SK-N-SH treated with all-trans-retinoic acid at 6 μM for 48 hours (cell line): Measurements from ENCODE around the gene IL1RN.

Experiments used
- ATAC-seq: fragments of 200-7000 bp; cut with Tn5 transposase; 3 replicates; pipeline ENCODE4 v1.9.1; 2020; ENCODE audit warnings: mild to moderate bottlenecking, moderate library complexity
- ARNTL ChIP-seq: fragments of 450-650 bp; formaldehyde crosslinking; IDR thresholded peaks from 2 replicates; pipeline ENCODE4 v1.5.0; 2020; ENCODE audit warnings: low read depth, mild to moderate bottlenecking, moderate library complexity, borderline replicate concordance
- BACH2 ChIP-seq: fragments of 250-450 bp; sonication (Bioruptor Pico); IDR thresholded peaks from 2 replicates; pipeline ENCODE4 v1.9.0; 2021; ENCODE audit warnings: mild to moderate bottlenecking, borderline replicate concordance
- CSDC2 ChIP-seq: fragments of 250-450 bp; sonication (Bioruptor Pico); IDR thresholded peaks from 2 replicates; pipeline ENCODE4 v1.5.0; 2020; ENCODE audit warnings: mild to moderate bottlenecking, moderate library complexity
- ESRRG ChIP-seq: fragments of 250-450 bp; sonication (Bioruptor Pico); IDR thresholded peaks from 2 replicates; pipeline ENCODE4 v1.6.1; 2021; ENCODE audit warnings: mild to moderate bottlenecking
- GLIS3 ChIP-seq: fragments of 250-450 bp; sonication (Bioruptor Pico); IDR thresholded peaks from 2 replicates; pipeline ENCODE4 v1.5.0; 2020; ENCODE audit warnings: mild to moderate bottlenecking, moderate library complexity
- ISL1 ChIP-seq: fragments of 250-450 bp; sonication (Bioruptor Pico); IDR thresholded peaks from 2 replicates; pipeline ENCODE4 v2.1.2; 2022; ENCODE audit warnings: mild to moderate bottlenecking, moderate library complexity
- OSR1 ChIP-seq: fragments of 250-450 bp; sonication (Bioruptor Pico); IDR thresholded peaks from 2 replicates; pipeline ENCODE4 v1.8.0; 2022; ENCODE audit warnings: moderate library complexity, mild to moderate bottlenecking, inconsistent platforms
- PPARA ChIP-seq: fragments of 250-450 bp; sonication (Bioruptor Pico); IDR thresholded peaks from 2 replicates; pipeline ENCODE4 v1.5.0; 2020; ENCODE audit warnings: mild to moderate bottlenecking, borderline replicate concordance
- RARB ChIP-seq: fragments of 250-450 bp; sonication (Bioruptor Pico); IDR thresholded peaks from 2 replicates; pipeline ENCODE4 v1.8.0; 2021; ENCODE audit warnings: mild to moderate bottlenecking, moderate library complexity
- SNAI2 ChIP-seq: fragments of 250-450 bp; sonication (Bioruptor Pico); IDR thresholded peaks from 2 replicates; pipeline ENCODE4 v1.5.0; 2020; ENCODE audit warnings: mild to moderate bottlenecking, moderate library complexity
- TCF4 ChIP-seq: fragments of 250-450 bp; sonication (Bioruptor Pico); IDR thresholded peaks from 2 replicates; pipeline ENCODE4 v1.8.0; 2021; ENCODE audit warnings: mild to moderate bottlenecking, moderate library complexity, borderline replicate concordance
- TOX ChIP-seq: fragments of 250-450 bp; sonication (Bioruptor Pico); IDR thresholded peaks from 2 replicates; pipeline ENCODE4 v1.8.0; 2021; ENCODE audit warnings: mild to moderate bottlenecking, moderate library complexity, borderline replicate concordance
- ZC3H10 ChIP-seq: fragments of 250-450 bp; sonication (Bioruptor Pico); IDR thresholded peaks from 2 replicates; pipeline ENCODE4 v1.5.1; 2021; ENCODE audit warnings: mild to moderate bottlenecking, moderate library complexity
- ZFP30 ChIP-seq: fragments of 450-650 bp; formaldehyde crosslinking; IDR thresholded peaks from 2 replicates; pipeline ENCODE4 v1.5.0; 2022; ENCODE audit warnings: mild to moderate bottlenecking, moderate library complexity
- ZNF565 ChIP-seq: fragments of 450-650 bp; formaldehyde crosslinking; conservative IDR thresholded peaks from 2 replicates; pipeline ENCODE4 v1.5.0; 2020; ENCODE audit warnings: low read depth, mild to moderate bottlenecking, moderate library complexity
- ZNF8 ChIP-seq: fragments of 450-650 bp; formaldehyde crosslinking; IDR thresholded peaks from 2 replicates; pipeline ENCODE4 v1.5.0; 2020; ENCODE audit warnings: mild to moderate bottlenecking, moderate library complexity
- TF ChIP-seq, protein P1 (sequence below): fragments of 250-450 bp; sonication (Bioruptor Pico); IDR thresholded peaks from 2 replicates; pipeline ENCODE4 v1.5.1; 2020; ENCODE audit warnings: low read depth, mild to moderate bottlenecking, moderate library complexity
- TF ChIP-seq, protein P2 (sequence below): fragments of 250-450 bp; sonication (Bioruptor Pico); IDR thresholded peaks from 2 replicates; pipeline ENCODE4 v1.5.0; 2020; ENCODE audit warnings: mild to moderate bottlenecking, moderate library complexity
- TF ChIP-seq, protein P3 (sequence below): fragments of 250-450 bp; sonication (Bioruptor Pico); IDR thresholded peaks from 2 replicates; pipeline ENCODE4 v1.8.0; 2021; ENCODE audit warnings: low read depth, mild to moderate bottlenecking, moderate library complexity, borderline replicate concordance
- TF ChIP-seq, protein P4 (sequence below): fragments of 250-450 bp; sonication (Bioruptor Pico); IDR thresholded peaks from 2 replicates; pipeline ENCODE4 v1.8.0; 2020; ENCODE audit warnings: mild to moderate bottlenecking, moderate library complexity, borderline replicate concordance

The IL1RN gene

DNA sequence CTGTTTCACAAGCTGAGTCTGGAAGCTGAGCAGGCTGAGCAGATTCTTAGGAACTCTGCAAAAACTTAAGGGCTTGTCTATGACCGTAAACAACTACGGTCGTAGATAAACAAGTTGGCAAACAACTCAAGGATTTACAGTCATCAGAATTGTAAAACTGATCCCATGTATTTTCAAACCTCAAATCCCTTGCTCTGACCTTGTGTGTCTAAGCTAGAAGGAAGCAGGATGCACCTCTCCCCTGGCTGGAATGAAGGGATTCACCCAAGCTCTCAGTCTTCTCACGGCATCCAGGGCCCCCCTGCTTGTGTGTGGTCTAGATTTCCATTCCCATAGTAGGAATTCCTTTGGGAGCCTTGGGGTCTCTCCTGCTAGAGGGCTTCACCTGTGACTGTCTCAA lies 12.4 kb upstream of the IL1RN start:
- TF ChIP-seq, protein P1, sequence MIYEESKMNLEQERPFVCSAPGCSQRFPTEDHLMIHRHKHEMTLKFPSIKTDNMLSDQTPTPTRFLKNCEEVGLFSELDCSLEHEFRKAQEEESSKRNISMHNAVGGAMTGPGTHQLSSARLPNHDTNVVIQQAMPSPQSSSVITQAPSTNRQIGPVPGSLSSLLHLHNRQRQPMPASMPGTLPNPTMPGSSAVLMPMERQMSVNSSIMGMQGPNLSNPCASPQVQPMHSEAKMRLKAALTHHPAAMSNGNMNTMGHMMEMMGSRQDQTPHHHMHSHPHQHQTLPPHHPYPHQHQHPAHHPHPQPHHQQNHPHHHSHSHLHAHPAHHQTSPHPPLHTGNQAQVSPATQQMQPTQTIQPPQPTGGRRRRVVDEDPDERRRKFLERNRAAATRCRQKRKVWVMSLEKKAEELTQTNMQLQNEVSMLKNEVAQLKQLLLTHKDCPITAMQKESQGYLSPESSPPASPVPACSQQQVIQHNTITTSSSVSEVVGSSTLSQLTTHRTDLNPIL (CRISPR knock-in tag) = no peak
- no peak for TF ChIP-seq TCF4 (CRISPR knock-in tag)
- TF ChIP-seq ARNTL (CRISPR knock-in tag) = no peak
- TF ChIP-seq PPARA (CRISPR knock-in tag) = no peak
- TF ChIP-seq, protein P2, sequence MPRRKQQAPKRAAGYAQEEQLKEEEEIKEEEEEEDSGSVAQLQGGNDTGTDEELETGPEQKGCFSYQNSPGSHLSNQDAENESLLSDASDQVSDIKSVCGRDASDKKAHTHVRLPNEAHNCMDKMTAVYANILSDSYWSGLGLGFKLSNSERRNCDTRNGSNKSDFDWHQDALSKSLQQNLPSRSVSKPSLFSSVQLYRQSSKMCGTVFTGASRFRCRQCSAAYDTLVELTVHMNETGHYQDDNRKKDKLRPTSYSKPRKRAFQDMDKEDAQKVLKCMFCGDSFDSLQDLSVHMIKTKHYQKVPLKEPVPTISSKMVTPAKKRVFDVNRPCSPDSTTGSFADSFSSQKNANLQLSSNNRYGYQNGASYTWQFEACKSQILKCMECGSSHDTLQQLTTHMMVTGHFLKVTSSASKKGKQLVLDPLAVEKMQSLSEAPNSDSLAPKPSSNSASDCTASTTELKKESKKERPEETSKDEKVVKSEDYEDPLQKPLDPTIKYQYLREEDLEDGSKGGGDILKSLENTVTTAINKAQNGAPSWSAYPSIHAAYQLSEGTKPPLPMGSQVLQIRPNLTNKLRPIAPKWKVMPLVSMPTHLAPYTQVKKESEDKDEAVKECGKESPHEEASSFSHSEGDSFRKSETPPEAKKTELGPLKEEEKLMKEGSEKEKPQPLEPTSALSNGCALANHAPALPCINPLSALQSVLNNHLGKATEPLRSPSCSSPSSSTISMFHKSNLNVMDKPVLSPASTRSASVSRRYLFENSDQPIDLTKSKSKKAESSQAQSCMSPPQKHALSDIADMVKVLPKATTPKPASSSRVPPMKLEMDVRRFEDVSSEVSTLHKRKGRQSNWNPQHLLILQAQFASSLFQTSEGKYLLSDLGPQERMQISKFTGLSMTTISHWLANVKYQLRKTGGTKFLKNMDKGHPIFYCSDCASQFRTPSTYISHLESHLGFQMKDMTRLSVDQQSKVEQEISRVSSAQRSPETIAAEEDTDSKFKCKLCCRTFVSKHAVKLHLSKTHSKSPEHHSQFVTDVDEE (CRISPR knock-in tag) = no peak
- TF ChIP-seq, protein P3, sequence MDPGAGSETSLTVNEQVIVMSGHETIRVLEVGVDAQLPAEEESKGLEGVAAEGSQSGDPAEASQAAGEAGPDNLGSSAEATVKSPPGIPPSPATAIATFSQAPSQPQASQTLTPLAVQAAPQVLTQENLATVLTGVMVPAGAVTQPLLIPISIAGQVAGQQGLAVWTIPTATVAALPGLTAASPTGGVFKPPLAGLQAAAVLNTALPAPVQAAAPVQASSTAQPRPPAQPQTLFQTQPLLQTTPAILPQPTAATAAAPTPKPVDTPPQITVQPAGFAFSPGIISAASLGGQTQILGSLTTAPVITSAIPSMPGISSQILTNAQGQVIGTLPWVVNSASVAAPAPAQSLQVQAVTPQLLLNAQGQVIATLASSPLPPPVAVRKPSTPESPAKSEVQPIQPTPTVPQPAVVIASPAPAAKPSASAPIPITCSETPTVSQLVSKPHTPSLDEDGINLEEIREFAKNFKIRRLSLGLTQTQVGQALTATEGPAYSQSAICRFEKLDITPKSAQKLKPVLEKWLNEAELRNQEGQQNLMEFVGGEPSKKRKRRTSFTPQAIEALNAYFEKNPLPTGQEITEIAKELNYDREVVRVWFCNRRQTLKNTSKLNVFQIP (CRISPR knock-in tag) = no peak
- TF ChIP-seq SNAI2 (CRISPR knock-in tag) = no peak
- no peak for TF ChIP-seq CSDC2 (CRISPR knock-in tag)
- no peak for TF ChIP-seq GLIS3
- no peak for TF ChIP-seq TOX (CRISPR knock-in tag)
- TF ChIP-seq BACH2 (CRISPR knock-in tag) = no peak
- TF ChIP-seq ZNF565 (CRISPR knock-in tag) = no peak
- no peak for TF ChIP-seq ZC3H10 (CRISPR knock-in tag)
- TF ChIP-seq ESRRG (CRISPR knock-in tag) = no peak
- no peak for TF ChIP-seq ISL1
- no peak for TF ChIP-seq ZFP30 (CRISPR knock-in tag)
- TF ChIP-seq, protein P4, sequence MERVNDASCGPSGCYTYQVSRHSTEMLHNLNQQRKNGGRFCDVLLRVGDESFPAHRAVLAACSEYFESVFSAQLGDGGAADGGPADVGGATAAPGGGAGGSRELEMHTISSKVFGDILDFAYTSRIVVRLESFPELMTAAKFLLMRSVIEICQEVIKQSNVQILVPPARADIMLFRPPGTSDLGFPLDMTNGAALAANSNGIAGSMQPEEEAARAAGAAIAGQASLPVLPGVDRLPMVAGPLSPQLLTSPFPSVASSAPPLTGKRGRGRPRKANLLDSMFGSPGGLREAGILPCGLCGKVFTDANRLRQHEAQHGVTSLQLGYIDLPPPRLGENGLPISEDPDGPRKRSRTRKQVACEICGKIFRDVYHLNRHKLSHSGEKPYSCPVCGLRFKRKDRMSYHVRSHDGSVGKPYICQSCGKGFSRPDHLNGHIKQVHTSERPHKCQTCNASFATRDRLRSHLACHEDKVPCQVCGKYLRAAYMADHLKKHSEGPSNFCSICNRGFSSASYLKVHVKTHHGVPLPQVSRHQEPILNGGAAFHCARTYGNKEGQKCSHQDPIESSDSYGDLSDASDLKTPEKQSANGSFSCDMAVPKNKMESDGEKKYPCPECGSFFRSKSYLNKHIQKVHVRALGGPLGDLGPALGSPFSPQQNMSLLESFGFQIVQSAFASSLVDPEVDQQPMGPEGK (CRISPR knock-in tag) = no peak
- no peak for TF ChIP-seq OSR1 (CRISPR knock-in tag)
- TF ChIP-seq, all 23 proteins: peak for 0
- no peak for ATAC-seq

DNA sequence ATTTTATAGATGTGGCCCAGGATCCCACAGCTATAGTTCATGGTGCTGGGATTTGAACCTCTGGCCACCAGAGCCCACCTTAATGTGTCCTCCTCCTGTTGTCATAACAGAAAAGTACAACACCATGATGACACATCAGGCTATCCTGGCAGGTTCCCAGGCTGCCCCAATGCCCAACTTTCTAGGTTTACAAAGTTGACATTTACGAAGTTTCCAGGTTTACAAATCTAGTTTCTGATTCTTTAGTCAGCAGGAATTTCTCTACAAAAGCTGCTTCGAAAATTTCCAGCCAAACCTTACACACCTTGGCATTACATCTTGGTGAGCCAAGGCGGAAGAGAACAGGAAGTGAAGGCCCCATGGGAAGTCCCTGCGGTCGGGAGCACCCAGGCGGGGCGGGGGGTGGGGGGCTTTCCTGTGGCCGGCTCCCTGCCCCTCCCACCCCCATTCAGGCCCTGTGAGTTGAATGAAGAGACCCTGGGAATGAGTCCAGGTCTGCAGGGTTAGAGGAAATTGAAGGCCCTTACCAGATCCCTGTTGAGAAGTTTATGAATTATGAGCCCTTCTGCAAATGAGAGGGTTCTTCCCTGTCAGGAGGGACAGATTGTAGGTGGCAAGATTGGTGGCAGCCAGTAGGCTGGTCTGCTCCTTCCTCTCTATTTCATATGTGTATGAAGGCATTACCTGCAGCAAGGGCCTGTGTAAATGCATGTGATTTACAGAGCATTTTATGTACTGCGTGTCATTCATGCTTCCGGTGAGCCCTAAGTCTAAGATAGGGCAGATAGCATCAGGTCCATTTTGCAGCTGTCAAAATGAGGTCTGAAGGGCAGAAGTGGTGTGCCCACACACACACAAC lies 11.1 kb upstream of the IL1RN start:
- ATAC-seq = no peak

DNA sequence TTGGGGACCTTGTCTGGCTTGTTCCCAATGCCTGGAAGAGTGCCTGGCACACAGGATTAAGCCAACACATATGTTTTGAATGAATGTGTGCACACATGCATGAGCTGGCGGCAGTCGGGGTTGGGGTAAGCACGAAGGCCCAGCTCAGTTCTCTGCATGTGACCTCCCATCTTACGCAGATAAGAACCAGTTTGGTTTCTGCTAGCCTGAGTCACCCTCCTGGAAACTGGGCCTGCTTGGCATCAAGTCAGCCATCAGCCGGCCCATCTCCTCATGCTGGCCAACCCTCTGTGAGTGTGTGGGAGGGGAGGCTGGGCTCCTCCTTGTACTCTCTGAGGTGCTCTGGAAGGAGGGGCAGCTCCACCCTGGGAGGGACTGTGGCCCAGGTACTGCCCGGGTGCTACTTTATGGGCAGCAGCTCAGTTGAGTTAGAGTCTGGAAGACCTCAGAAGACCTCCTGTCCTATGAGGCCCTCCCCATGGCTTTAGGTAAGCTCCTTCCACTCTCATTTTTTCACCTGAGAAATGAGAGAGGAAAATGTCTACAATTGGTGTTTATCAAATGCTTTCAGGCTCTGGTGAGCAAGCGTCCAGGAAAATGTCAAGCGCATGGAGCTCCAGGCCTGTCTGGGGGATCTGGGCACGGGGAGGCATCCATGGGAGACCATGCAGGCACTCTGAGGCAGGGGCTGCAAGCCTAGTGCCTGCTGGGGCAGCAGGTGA lies 9.7 kb upstream of the IL1RN start:
- no peak for ATAC-seq
- TF ChIP-seq CSDC2 (CRISPR knock-in tag) = no peak
- TF ChIP-seq ARNTL (CRISPR knock-in tag) = no peak
- TF ChIP-seq, protein P3 (CRISPR knock-in tag) = no peak
- TF ChIP-seq TCF4 (CRISPR knock-in tag) = no peak
- TF ChIP-seq BACH2 (CRISPR knock-in tag) = no peak
- TF ChIP-seq, protein P2 (CRISPR knock-in tag) = no peak
- TF ChIP-seq TOX (CRISPR knock-in tag) = no peak
- no peak for TF ChIP-seq OSR1 (CRISPR knock-in tag)
- TF ChIP-seq ZNF8 (CRISPR knock-in tag) = no peak
- no peak for TF ChIP-seq ISL1

More for the DNA sequence above, 11.1 kb upstream of the IL1RN start:
- no peak for TF ChIP-seq RARB (CRISPR knock-in tag)
- no peak for TF ChIP-seq ZFP30 (CRISPR knock-in tag)
- TF ChIP-seq, protein P1 (CRISPR knock-in tag) = no peak
